ENCODE measurements around the gene TRPC4AP.

DNA sequence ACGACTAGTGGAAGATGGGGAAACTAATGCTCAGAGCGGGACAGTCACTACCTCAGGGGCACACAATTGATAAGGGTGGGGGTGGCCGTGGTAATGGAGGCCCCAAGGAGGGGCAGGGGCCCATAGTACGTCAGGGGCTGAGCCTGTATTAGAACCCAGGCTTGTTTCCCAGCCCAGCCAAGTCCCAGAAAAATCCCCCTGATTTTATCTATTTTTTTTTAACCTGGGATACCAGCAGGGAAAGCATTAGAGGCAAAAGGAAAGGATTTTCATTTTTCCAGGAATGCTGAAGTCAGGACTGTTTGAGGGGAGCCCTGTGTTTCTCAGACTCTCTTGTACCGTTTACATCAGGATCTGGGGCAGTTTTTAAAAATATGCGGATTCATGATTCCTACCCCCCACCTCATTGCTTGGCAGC is 136.6 kb downstream of the TRPC4AP start:
- TF ChIP-seq, protein P1, sequence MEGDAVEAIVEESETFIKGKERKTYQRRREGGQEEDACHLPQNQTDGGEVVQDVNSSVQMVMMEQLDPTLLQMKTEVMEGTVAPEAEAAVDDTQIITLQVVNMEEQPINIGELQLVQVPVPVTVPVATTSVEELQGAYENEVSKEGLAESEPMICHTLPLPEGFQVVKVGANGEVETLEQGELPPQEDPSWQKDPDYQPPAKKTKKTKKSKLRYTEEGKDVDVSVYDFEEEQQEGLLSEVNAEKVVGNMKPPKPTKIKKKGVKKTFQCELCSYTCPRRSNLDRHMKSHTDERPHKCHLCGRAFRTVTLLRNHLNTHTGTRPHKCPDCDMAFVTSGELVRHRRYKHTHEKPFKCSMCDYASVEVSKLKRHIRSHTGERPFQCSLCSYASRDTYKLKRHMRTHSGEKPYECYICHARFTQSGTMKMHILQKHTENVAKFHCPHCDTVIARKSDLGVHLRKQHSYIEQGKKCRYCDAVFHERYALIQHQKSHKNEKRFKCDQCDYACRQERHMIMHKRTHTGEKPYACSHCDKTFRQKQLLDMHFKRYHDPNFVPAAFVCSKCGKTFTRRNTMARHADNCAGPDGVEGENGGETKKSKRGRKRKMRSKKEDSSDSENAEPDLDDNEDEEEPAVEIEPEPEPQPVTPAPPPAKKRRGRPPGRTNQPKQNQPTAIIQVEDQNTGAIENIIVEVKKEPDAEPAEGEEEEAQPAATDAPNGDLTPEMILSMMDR (IDR thresholded peaks at IDR 0.05), result no peak
- no peak for TF ChIP-seq POLR2A (IDR thresholded peaks at IDR 0.05)

All from esophagus squamous epithelium (tissue), 4 donors.